K562 (cell line): ENCODE results near the gene RNASEH1. TPM values are rescaled to one million over a fixed set of nuclear protein-coding genes. Genes with fewer than 3 reads are reported as not detected.

Experiments used
- ATAC-seq: fragments of 200-7000 bp; cut with Tn5 transposase; 3 replicates; pipeline ENCODE4 v1.9.1; 2020; ENCODE audit warnings: moderate library complexity
- BruUV-seq: library from RNA; stranded (reverse); fragments of 400-500 nt; replicated peaks from 2 replicates; lab custom pipeline; 2021; lab: Mats Ljungman, UMichigan
- CTCF ChIA-PET: fragments of 300-600 bp; formaldehyde crosslinking; extraction: SDS; loops from one replicate; lab custom pipeline; 2021; ENCODE audit warnings: low intra/inter-chr PET ratio; lab: Yijun Ruan, JAX
- POLR2A ChIA-PET: fragments of 300-600, 350-650 bp; sonication (Branson Sonifier 250); formaldehyde crosslinking; extraction: SDS; loops from one replicate; lab custom pipeline; 2021; ENCODE audit warnings: antibody characterized with exemption, inconsistent platforms; lab: Yijun Ruan, JAX
- DNase-seq, 4 experiments: peaks; one replicate each; pipeline versions ENCODE4 v3.0.0 to v3.0.0-alpha.2; 2011 to 2018; ENCODE audit warnings: low spot score in 3 of 4, mixed read lengths in 3 of 4; ENCODE audit errors: extremely low read depth in 1 of 4
- FAIRE-seq: peaks from 2 replicates; lab custom pipeline; 2011; peaks lifted over from hg19 to GRCh38; lab: Jason Lieb, UNC
- H2AFZ ChIP-seq: 2 replicates; pipeline ENCODE4 v1.6.0; 2011; ENCODE audit warnings: low read depth, low read length, control low read depth, inconsistent platforms
- H3K27ac ChIP-seq: fragments of 200-600 bp; 3 replicates; pipeline ENCODE4 v1.8.0; 2011; ENCODE audit warnings: low read depth, mild to moderate bottlenecking, control low read depth, inconsistent platforms, low read length, moderate library complexity, mixed read lengths; ENCODE audit errors: extremely low read depth
- H3K27me3 ChIP-seq, 2 experiments: fragments of 300-600 bp in 1 of 2; 2 replicates in 1 of 2; 3 replicates in 1 of 2; pipeline versions ENCODE4 v1.6.0 to v1.8.0; 2011; ENCODE audit warnings: inconsistent platforms in 2 of 2, low read length in 2 of 2, mild to moderate bottlenecking in 1 of 2, mixed read lengths in 1 of 2, moderate library complexity in 1 of 2; ENCODE audit not compliant: control insufficient read depth in 2 of 2, insufficient read depth in 2 of 2
- H3K36me3 ChIP-seq: fragments of 300-600 bp; 3 replicates; pipeline ENCODE4 v1.8.0; 2011; ENCODE audit warnings: mild to moderate bottlenecking, low read length, inconsistent platforms; ENCODE audit not compliant: control insufficient read depth, insufficient read depth
- H3K4me1 ChIP-seq, 2 experiments: fragments of 200-600 bp in 1 of 2; replicated peaks in 1 of 2; 2 replicates in 1 of 2; 3 replicates in 1 of 2; pipeline versions ENCODE4 v1.5.1 to v1.8.0; 2011; ENCODE audit warnings: inconsistent platforms in 2 of 2, low read length in 2 of 2, mild to moderate bottlenecking in 1 of 2, mixed read lengths in 1 of 2, moderate library complexity in 1 of 2; ENCODE audit not compliant: control insufficient read depth in 2 of 2, insufficient read depth in 2 of 2
- H3K4me2 ChIP-seq: 2 replicates; pipeline ENCODE4 v1.6.1; 2011; ENCODE audit warnings: low read length, control low read depth, inconsistent platforms, mixed read lengths; ENCODE audit not compliant: insufficient read depth
- H3K4me3 ChIP-seq: fragments of 200-600 bp; sonication (generic), shearing (Covaris generic); 2 replicates; pipeline ENCODE4 v1.5.1; 2016; ENCODE audit warnings: control low read depth, inconsistent platforms
- H3K79me2 ChIP-seq: fragments of 200-600 bp; 3 replicates; pipeline ENCODE4 v1.8.0; 2011; ENCODE audit warnings: low read length, inconsistent platforms; ENCODE audit not compliant: control insufficient read depth, insufficient read depth
- H3K9ac ChIP-seq, 2 experiments: 2 replicates each; pipeline versions ENCODE4 v1.6.0 to v1.6.1; 2011; ENCODE audit warnings: low read depth in 2 of 2, low read length in 2 of 2, control low read depth in 1 of 2, inconsistent platforms in 1 of 2, mild to moderate bottlenecking in 1 of 2, mixed read lengths in 1 of 2; ENCODE audit not compliant: insufficient read depth in 1 of 2
- H3K9me1 ChIP-seq: one replicate; pipeline ENCODE4 v1.6.0; 2011; ENCODE audit warnings: inconsistent platforms, mild to moderate bottlenecking, low read length, moderate library complexity; ENCODE audit not compliant: control insufficient read depth, insufficient read depth
- H3K9me3 ChIP-seq: replicated peaks from 2 replicates; pipeline ENCODE4 v1.5.1; 2011; ENCODE audit warnings: low read depth, low read length, inconsistent platforms; ENCODE audit not compliant: control insufficient read depth, insufficient read depth
- H4K20me1 ChIP-seq: replicated peaks from 2 replicates; pipeline ENCODE4 v1.6.1; 2011; ENCODE audit warnings: low read length, inconsistent platforms, mixed read lengths; ENCODE audit not compliant: control insufficient read depth, insufficient read depth
- CBFB ChIP-seq: sonication (generic); formaldehyde crosslinking; IDR thresholded peaks from 2 replicates; pipeline ENCODE4 v1.4.0; 2020; ENCODE audit warnings: mild to moderate bottlenecking, missing genetic modification reagents
- CCAR2 ChIP-seq: fragments of 200-400 bp; formaldehyde crosslinking; IDR thresholded peaks from 2 replicates; pipeline ENCODE4 v1.6.1; 2017; ENCODE audit warnings: mild to moderate bottlenecking, low read depth, low read length
- CREB1 ChIP-seq, 2 experiments: sonication (generic) in 1 of 2; formaldehyde crosslinking in 1 of 2; IDR thresholded peaks; 2 replicates each; pipeline versions ENCODE4 v1.6.1 to v1.8.0; 2012 to 2022; ENCODE audit warnings: inconsistent platforms in 1 of 2, mild to moderate bottlenecking in 1 of 2, missing genetic modification reagents in 1 of 2, moderate library complexity in 1 of 2
- PCBP2 ChIP-seq: fragments of 200-400 bp; formaldehyde crosslinking; IDR thresholded peaks from 2 replicates; pipeline ENCODE4 v1.6.1; 2018; ENCODE audit warnings: low read length, low read depth, mild to moderate bottlenecking, moderate library complexity; ENCODE audit not compliant: poor library complexity, severe bottlenecking
- RBM34 ChIP-seq: fragments of 200-400 bp; formaldehyde crosslinking; IDR thresholded peaks from 2 replicates; pipeline ENCODE4 v1.6.1; 2018; ENCODE audit warnings: low read length, borderline replicate concordance; ENCODE audit not compliant: insufficient read depth
- ZEB2 ChIP-seq: fragments of 450-650 bp; IDR thresholded peaks from 2 replicates; pipeline ENCODE4 v1.6.1; 2016
- ZNF184 ChIP-seq: sonication (generic); formaldehyde crosslinking; IDR thresholded peaks from 2 replicates; pipeline ENCODE4 v1.5.0; 2020; ENCODE audit warnings: missing genetic modification reagents
- ZNF232 ChIP-seq: sonication (generic); formaldehyde crosslinking; IDR thresholded peaks from 2 replicates; pipeline ENCODE4 v1.8.0; 2022; ENCODE audit warnings: mild to moderate bottlenecking, missing genetic modification reagents
- ZNF282 ChIP-seq: sonication (generic); formaldehyde crosslinking; IDR thresholded peaks from 2 replicates; pipeline ENCODE4 v1.8.1; 2023; ENCODE audit warnings: missing genetic modification reagents
- ZNF384 ChIP-seq: IDR thresholded peaks from 2 replicates; pipeline ENCODE4 v1.6.1; 2012; ENCODE audit warnings: low read depth, low read length, improper control_type of control experiment
- ZNF444 ChIP-seq: fragments of 250-450 bp; sonication (Bioruptor Pico); IDR thresholded peaks from 2 replicates; pipeline ENCODE4 v1.4.0; 2020; ENCODE audit warnings: mild to moderate bottlenecking, moderate library complexity
- ZNF561 ChIP-seq: fragments of 450-650 bp; formaldehyde crosslinking; conservative IDR thresholded peaks from 2 replicates; pipeline ENCODE4 v1.4.0; 2020; ENCODE audit warnings: mild to moderate bottlenecking, moderate library complexity
- ZNF79 ChIP-seq: fragments of 250-450 bp; sonication (Bioruptor Pico); IDR thresholded peaks from 2 replicates; pipeline ENCODE4 v1.4.0; 2020; ENCODE audit warnings: low read depth, mild to moderate bottlenecking, moderate library complexity
- WGBS: fragments of 100-300 bp; shearing (Covaris generic); methylation state at CpG from one replicate; pipeline ENCODE4 v1.1.6; 2016; ENCODE audit warnings: low coverage, mixed read lengths; ENCODE audit not compliant: insufficient coverage; ENCODE audit errors: missing lambda C conversion rate; 5-methylcytosine and 5-hydroxymethylcytosine counted together
- in situ Hi-C: fragments of 300-500 bp; cut with MboI; formaldehyde crosslinking; loops from 4 replicates; pipeline ENCODE4 v1.15.0; 2018; ENCODE audit warnings: inconsistent platforms, mixed read lengths
- intact Hi-C: fragments of 100-400 bp; cut with micrococcal nuclease; formaldehyde crosslinking; loops from 2 replicates; pipeline ENCODE4 v1.14.2; 2022
- polyA plus RNA-seq, 8 experiments: library from polyadenylated mRNA; depleted of rRNA in 4 of 8; stranded (reverse) in 5 of 8; unstranded in 3 of 8; fragments of >200 nt; fragmentation: Nextera tagmentation in 2 of 8; fragmentation: Illumina TruSeq in 1 of 8; extraction: Ambion mirVana in 2 of 8; extraction: Trizol in 1 of 8; gene quantifications; 2 replicates each; pipeline versions ENCODE4 v1.2.1 to v1.2.3, GENCODE V29; 2011 to 2014; ENCODE audit warnings: inconsistent platforms in 1 of 8, missing spikeins in 1 of 8
- total RNA-seq, 7 experiments: library from RNA; depleted of rRNA in 6 of 7; stranded (reverse); fragments of >200 nt in 6 of 7; fragmentation: Illumina TruSeq in 2 of 7; extraction: Trizol in 2 of 7; gene quantifications; 2 replicates each; pipeline versions ENCODE4 v1.2.1 to v1.2.3, GENCODE V29; 2011 to 2021; ENCODE audit warnings: low replicate concordance in 1 of 7
- TF ChIP-seq, protein P1 (sequence below): sonication (generic); formaldehyde crosslinking; IDR thresholded peaks from 2 replicates; pipeline ENCODE4 v1.8.0; 2023; ENCODE audit warnings: mild to moderate bottlenecking, missing genetic modification reagents
- TF ChIP-seq, protein P2 (sequence below), 2 experiments: IDR thresholded peaks; 2 replicates each; pipeline ENCODE4 v1.6.1; 2011; ENCODE audit warnings: borderline replicate concordance in 1 of 2, control low read depth in 1 of 2, low read depth in 1 of 2, low read length in 1 of 2, mild to moderate bottlenecking in 1 of 2, mixed read lengths in 1 of 2, moderate library complexity in 1 of 2; ENCODE audit not compliant: insufficient read depth in 1 of 2, insufficient read length in 1 of 2, poor library complexity in 1 of 2, severe bottlenecking in 1 of 2; ENCODE audit errors: extremely low read depth in 1 of 2
- TF ChIP-seq, protein P3 (sequence below): fragments of 250-450 bp; sonication (Bioruptor Pico); IDR thresholded peaks from 2 replicates; pipeline ENCODE4 v1.8.0; 2021; ENCODE audit warnings: moderate library complexity, mild to moderate bottlenecking, inconsistent platforms

The RNASEH1 gene
- total and polyA plus RNA-seq, 9 of the 15 experiments (the other 6 are each of a cell fraction or from before 2014, with no cell fraction given): 25.7 to 47.5 (median 42.8) TPM

DNA sequence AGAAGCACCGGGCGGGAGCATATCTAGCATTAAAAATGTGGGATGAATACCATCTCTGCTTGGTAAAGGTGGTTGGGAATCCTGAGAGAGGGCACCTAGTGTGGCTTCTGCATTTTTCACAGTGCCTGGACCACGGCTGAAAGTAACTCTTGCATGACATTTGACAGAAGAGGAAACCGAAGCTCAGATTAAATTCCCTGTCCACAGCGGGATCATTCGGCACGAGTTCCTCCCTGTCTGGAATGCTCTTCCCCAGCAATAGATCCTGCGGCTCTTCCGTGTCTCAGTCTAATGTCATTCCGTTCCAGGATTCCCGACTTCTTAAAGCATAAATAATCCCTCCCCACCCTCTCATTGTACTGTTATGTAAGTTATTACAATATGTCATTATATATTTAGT is 16.0 kb upstream of the RNASEH1 start:
- in situ Hi-C loops: no loop called here

More for the DNA sequence above, 16.0 kb upstream of the RNASEH1 start:
- Histone ChIP-seq H3K36me3 (peaks cover 35% of the 10 kb centered on the region), H4K20me1 (peaks cover 32% of the 10 kb centered on the region), H3K79me2 (peaks cover 41% of the 10 kb centered on the region), H3K4me3 (no peak overlapping the region), H3K27ac (no peak overlapping the region), H3K4me2 (no peak overlapping the region), H3K9me1 (no peaks in the 10 kb centered on the region), H3K4me1 (peaks cover 14% of the 10 kb centered on the region in 2 experiments), H2AFZ (no peak overlapping the region), H3K9ac (no peak overlapping the region), H3K9me3 (peaks cover 3% of the 10 kb centered on the region; the same call in 1 of the 2 replicates)
- intact Hi-C loops: loop anchor here (2.0 kb wide), 2 partner anchors 55 to 195 kb away; partner anchors contain the start of genes ADI1 and TRAPPC12
- ATAC-seq: no peak
- ChIA-PET CTCF (no interaction called here), POLR2A (interaction anchor here (0.7 kb wide), 1 partner anchor 40 kb away, joined by 3 read pairs; no protein-coding TSS in a partner anchor)
- DNase-seq: no peak
- no peak for FAIRE-seq
- whole genome bisulfite sequencing: 90% methylated on average over 11 of the region's 11 CpGs
- TF ChIP-seq ZNF561 (CRISPR knock-in tag) (no peak), ZNF232 (no peak), PCBP2 (no peak), ZNF444 (CRISPR knock-in tag) (no peak), ZNF384 (no peak), CBFB (no peak), CREB1 (IDR thresholded peaks at IDR 0.05) (no peak), CREB1 (CRISPR knock-in tag; IDR thresholded peaks at IDR 0.05) (no peak), ZNF184 (CRISPR knock-in tag) (no peak), ZNF79 (CRISPR knock-in tag) (no peak), CCAR2 (no peak), RBM34 (no peak), ZEB2 (no peak), ZNF282 (CRISPR knock-in tag) (no peak)
- TF ChIP-seq, protein P1, sequence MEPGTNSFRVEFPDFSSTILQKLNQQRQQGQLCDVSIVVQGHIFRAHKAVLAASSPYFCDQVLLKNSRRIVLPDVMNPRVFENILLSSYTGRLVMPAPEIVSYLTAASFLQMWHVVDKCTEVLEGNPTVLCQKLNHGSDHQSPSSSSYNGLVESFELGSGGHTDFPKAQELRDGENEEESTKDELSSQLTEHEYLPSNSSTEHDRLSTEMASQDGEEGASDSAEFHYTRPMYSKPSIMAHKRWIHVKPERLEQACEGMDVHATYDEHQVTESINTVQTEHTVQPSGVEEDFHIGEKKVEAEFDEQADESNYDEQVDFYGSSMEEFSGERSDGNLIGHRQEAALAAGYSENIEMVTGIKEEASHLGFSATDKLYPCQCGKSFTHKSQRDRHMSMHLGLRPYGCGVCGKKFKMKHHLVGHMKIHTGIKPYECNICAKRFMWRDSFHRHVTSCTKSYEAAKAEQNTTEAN (CRISPR knock-in tag): no peak
- TF ChIP-seq, protein P2, sequence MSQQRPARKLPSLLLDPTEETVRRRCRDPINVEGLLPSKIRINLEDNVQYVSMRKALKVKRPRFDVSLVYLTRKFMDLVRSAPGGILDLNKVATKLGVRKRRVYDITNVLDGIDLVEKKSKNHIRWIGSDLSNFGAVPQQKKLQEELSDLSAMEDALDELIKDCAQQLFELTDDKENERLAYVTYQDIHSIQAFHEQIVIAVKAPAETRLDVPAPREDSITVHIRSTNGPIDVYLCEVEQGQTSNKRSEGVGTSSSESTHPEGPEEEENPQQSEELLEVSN (IDR thresholded peaks at IDR 0.05; ENCODE audit: borderline replicate concordance in 1 of 2, extremely low read depth in 1 of 2, insufficient read depth in 1 of 2, insufficient read length in 1 of 2, low read depth in 1 of 2, low read length in 1 of 2, poor library complexity in 1 of 2, severe bottlenecking in 1 of 2): no peak
- TF ChIP-seq, protein P3, sequence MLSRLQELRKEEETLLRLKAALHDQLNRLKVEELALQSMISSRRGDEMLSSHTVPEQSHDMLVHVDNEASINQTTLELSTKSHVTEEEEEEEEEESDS (CRISPR knock-in tag): no peak
- TF ChIP-seq, all 486 proteins: peak for 0
- no TSS peak for BruUV-seq
- no peaks in the 10 kb centered on the region for H3K27me3 ChIP-seq
